Loucy (cell line): ENCODE measurements around the gene CD38.

Source experiments
- CTCF ChIP-seq: fragments of 200-600 bp; sonication (generic); conservative IDR thresholded peaks from 2 replicates; pipeline ENCODE4 v1.5.1; 2014; ENCODE audit warnings: mild to moderate bottlenecking, antibody characterized with exemption, low read length
- EZH2phosphoT487 ChIP-seq: fragments of 200-600 bp; IDR thresholded peaks from 2 replicates; pipeline ENCODE4 v1.6.1; 2018; ENCODE audit warnings: antibody characterized with exemption, mild to moderate bottlenecking, moderate library complexity, borderline replicate concordance

GRCh38 chr4:15742083-15742582, 36.0 kb upstream of the CD38 start:
- TF ChIP-seq CTCF: no peak
- TF ChIP-seq EZH2phosphoT487: no peak
